IPS-11a (cell line): Measurements from ENCODE around the gene XPNPEP3.
"Not testable (repeated sequence)": the region's sequence is repeated elsewhere in the genome, so short reads cannot be mapped to it uniquely, and the experiment has no call there.

Experiments
- H3K4me3 ChIP-seq: one replicate; pipeline ENCODE4 v1.5.1; 2013; ENCODE audit warnings: low read depth, low read length, control low read depth

XPNPEP3 gene

DNA sequence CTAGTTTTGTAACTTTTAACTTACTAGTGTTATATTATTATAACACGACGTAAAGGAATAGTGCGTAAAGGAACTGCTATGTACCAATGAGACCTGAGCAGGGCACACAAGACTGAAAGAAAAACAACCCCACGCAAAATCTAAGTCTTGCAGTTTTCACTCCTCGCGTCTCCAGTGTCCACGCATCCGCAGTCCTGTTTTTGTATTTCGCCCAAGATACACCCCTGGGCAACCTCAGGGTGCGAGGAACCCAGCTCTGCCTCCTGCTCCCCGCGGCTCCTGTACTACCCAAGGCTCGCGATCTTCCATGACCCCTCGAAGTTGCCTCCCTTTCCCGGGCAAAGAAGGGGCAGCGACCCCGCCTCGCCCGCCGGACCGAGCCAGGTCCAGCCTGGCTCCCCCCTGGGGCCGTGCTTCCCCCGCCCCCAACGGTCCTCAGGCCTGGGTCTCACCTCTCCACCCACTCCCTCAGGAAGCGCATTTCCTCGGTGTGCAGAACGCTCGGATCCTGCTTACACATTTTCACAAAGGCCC, 902 bp upstream of the XPNPEP3 start:
- H3K4me3 ChIP-seq: peak overlapping the region; percentile 97

DNA sequence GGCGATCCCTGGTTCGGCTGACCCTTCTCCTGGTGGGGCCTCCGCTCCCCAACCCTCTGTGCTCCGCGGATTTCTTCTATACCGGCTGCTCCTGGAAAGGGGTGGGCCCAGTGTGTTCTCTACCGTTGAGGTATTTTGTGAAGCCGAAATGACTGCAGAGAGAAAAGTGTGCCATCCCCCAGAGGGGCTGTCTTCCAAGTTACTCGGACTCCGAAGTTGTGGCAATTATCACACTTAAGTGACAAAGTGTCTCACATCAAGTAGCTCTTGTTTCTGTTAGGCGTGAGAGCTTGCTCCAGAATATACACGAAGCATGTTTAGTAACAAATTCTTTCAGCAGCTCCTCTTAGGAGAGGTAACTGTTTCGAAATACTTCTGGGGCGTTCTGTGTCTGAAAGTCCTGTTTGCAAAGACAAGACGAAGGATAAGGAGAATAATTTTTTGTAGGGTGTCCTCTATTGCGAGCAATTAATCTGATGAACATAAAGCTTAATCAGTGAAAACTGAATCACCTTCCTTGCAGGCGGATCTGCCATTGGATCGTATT, 434 bp downstream of the XPNPEP3 start:
- peak overlapping the region; percentile 97 for H3K4me3 ChIP-seq

DNA sequence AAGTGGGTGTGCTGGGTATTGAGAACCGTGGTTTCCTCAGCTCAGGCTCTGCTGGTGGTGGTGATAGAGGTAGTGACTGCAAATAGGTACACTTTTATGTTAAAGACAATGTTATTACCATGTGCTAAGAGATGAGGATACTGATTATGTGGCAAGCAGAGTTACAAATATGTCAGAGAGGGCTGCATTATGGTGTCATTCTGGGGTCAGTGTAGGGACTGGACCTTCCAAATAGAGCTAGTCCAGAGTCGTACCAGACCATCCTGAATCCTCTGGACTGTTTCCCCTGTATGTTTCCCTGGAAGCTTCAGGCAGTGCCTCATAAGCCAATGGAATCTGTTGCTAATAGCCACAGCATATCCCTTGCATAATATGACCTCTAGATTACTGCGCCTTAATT, 5.1 kb downstream of the XPNPEP3 start, which contains the start of gene DNAJB7:
Gene DNAJB7 (minus strand): TSS at position 101 of the 400 bp plus-strand sequence. CDS start 119 bp downstream, outside the sequence.
- no peak within 1 kb of the TSS for H3K4me3 ChIP-seq

DNA sequence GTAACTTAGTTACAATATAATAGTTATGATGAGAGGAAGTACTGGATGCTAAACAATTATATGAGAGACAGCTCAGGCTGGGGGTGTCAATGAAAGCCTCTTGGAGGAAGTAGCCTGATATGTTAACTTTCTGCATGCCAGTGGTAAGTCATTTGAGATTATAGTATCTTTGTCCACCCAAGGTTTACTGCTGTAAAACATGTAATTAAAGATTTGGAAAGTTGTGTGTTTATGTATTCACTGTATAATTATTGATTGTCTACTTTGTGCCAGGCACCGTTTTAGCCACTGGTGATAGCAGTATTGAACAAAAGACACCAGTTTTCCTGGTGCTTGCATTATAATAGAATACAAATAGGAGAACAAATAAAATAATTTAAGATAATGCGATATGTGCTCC, 5.6 kb downstream of the XPNPEP3 start:
- H3K4me3 ChIP-seq: no peak overlapping the region

DNA sequence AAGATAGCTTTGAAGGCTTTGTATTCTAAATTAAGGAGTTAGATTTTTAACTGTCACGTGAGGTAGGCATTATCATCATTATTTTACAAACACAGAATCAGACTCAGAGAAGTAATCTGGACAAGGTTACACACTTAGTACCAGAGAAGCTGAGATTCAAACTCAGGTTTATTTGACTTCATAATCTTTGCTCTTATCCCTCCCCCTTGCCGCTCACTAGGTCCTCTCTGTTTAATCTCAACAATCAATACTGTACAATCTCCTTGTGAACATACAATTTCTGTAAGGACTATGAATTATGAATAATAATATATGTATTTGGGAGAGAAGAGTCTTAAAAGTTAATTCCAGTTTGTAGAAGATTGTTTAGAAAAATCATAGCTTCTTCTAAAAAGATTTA, 10.2 kb downstream of the XPNPEP3 start:
- no peak overlapping the region for H3K4me3 ChIP-seq

DNA sequence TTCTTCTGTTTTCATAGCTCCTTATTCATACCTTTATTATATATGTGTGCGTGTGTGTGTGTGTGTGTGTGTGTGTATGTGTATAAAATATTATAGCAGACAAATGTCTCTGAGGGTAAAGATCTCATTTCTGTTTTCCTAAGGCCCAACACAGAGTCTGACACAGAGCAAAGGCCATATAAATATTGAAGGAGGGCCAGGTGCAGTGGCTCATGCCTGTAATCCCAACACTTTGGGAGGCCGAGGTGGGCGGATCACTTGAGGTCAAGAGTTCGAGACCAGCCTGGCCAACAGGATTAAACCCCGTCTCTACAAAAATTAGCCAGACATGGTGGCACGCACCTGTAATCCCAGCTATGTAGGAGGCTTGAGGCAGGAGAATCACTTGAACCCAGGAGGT, 11.4 kb downstream of the XPNPEP3 start:
- not testable (repeated sequence) for H3K4me3 ChIP-seq

DNA sequence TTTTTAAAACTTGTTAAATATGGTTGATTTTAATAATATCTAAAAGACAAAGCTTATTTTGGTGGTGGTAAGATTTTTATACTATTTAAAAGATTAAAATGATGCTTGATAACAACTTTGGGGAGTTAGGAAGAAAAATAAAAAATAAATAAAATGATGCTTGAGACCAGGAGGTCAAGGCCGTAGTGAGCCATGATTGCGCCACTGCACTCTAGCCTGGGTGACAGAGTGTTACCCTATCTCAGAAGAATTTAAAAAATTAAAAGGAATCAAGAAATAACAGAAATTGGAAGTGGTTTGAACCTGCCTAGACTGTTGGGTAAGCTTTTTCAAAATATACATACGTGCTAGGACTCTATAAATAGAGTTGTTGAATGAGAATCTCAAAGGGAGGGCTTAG, 17.1 kb downstream of the XPNPEP3 start:
- H3K4me3 ChIP-seq: no peak overlapping the region

DNA sequence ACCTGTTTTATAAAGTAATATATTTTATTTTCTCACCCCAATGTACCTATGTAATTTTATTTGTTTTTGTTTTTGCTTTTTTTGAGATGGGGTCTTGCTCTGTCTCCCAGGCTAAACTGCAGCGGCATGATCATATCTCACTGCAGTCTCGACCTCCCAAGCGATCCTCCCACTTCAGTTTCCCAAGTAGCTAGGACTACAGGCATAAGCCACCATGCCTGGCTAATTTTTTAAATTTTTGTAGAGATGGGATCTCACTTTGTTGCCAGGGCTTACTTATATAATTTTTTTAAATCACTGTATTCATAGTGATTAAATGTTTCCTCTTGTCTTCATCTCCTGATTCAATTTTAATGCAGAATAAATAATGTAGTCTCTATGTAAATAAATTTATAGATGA, 18.2 kb downstream of the XPNPEP3 start:
- H3K4me3 ChIP-seq: no peak overlapping the region

DNA sequence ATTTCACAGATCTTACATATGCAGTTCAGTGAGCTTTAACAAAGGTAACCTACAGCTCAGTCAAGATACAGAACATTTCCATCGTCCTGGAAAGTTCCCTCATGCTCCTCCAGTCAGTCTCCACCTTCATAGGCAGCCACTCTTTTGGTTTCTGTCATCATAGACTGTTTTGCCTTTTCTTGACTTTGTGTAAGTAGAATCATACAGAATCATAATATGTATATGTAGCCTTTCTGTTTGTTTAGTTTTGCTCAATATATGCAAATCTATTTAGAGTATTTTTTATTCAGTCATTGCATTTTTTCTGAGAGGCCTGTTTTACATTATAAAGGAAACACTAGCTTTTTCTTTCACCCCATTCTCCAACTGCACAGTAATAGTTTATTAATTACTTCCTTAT, 20.0 kb downstream of the XPNPEP3 start:
- H3K4me3 ChIP-seq: no peak overlapping the region

DNA sequence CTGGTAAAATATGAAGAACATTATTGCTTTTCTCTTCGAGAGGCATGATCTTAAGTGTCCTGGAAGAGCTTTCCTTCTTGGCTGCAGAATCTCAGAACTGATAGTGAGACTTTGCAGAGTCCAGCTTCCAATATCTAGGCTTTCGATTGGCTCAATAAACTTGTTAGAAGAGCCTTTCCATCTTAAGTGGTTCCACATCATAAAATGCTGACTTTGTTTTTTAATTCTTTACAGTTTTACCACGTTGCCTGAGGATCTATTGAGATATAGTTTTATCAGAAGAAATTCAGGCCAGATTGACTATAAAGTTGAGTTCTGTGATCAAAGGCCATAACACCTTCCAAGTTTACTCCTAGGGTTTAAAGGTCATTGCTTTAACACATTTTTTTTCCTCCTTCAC, 20.5 kb downstream of the XPNPEP3 start:
- H3K4me3 ChIP-seq: no peak overlapping the region

DNA sequence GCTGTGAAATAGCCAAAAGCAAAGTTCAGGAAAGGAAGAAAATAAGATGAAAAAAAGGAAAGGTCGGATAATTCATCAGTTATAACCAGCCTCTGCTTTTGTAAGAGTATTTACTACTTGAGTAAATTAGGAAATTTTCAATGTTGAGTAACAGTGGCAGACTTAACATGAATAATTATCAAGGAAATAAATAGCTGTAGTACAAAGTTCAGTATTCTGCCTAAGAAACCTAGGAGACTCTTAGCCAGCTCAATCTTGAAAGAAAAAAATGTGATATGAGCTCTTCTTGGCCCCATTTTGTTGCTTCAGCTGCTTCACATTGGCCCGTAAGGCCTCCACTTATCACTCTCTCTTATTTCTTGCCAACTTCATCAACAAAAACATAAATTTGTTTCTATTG, 22.0 kb downstream of the XPNPEP3 start:
- H3K4me3 ChIP-seq: no peak overlapping the region

DNA sequence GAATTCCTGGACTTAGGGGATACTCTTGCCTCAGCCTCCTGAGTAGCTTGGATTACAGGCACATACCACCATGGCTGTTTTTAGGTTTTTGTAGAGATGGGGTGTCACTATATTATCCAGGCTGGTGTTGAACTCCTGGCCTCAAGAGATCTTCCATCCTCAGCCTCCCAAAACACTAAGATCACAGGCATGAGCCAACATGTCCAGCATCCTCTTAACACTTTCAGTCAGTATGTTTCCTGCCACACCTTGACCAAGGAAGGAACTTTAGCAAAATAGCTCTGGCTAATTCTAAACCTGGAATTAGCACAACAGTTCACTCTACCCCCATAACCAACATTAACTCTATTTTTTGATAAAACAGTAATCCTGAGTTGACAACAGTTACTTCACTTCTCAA, 32.2 kb downstream of the XPNPEP3 start:
- H3K4me3 ChIP-seq: no peak overlapping the region

DNA sequence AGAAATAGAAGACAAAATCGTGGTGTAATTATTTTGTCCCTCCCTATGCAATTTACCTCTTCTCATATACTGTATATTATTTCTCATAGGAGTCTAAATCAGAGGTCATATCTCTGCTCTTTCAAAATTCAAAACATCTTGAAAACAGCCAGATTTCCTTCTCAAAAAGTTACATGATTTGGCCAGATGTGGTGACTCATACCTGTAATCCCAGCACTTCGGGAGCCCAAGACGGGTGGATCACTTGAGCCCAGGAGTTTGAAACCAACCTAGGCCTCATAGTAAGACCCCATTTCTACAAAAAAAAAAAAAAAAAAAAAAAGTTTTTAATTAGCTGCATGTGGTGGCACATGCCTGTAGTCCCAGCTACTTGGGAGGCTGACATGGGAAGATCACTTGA, 33.9 kb downstream of the XPNPEP3 start:
- H3K4me3 ChIP-seq: no peak overlapping the region

DNA sequence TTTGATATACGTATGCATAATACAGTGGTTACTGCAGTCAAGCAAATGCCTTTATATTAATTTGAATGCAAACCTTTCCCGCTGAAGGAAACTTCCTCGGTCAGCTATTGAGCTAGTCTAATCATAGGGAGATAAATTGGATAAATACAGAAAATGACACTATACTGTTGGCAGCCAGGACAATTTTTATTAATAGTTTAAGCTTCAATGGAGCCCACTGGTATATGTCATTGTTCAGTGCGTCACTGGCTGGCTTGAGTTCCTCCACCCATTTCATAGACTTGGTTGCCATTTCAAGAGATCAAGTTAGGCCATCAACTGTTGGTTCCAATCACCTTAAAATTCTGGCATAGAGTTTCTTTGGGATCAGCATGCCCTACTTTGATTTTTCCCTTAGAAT, 37.5 kb downstream of the XPNPEP3 start:
- no peak overlapping the region for H3K4me3 ChIP-seq

DNA sequence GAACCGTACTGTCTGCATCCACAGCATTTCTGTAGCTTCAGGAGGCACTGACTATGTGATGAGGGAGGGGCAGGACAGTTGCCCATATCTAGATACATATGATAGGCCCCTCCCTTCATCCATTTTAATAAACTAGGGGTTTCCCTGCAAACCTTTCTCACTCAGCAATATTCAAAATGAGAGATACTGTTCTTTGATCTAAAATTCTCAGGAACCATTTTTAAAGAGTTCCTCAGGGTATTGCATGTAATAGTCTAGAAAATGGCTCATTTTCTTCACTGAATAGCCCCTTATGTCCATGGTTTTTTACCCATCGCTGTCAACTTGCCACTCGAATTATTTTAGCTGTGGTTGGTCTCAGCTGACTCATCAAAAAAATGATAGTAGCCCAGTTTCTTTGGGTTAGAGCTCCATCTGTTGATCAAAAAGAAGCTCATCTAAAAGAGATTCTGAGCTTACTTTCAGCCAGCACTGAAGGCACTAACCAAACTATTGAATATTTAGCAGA, 42.0 kb downstream of the XPNPEP3 start:
- no peak overlapping the region for H3K4me3 ChIP-seq

DNA sequence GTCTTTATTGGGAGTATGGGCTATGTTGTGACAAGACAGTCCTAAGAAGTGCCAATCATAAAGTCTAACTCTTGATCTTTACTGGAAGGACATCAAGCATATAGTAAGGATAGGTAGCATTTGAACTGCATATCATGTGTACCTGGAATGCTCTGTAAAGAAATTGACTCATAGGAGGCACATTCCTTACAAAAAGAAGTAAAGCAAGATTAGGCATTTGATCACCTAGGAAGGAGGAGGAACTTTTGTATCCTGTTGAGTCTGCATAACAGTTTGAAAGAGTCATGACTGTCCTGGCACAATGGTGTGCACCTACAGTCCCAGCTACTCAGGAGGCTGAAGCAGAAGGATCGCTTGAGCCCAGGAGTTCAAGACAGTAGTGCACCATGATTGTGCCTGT, 47.2 kb downstream of the XPNPEP3 start:
- H3K4me3 ChIP-seq: no peak overlapping the region

DNA sequence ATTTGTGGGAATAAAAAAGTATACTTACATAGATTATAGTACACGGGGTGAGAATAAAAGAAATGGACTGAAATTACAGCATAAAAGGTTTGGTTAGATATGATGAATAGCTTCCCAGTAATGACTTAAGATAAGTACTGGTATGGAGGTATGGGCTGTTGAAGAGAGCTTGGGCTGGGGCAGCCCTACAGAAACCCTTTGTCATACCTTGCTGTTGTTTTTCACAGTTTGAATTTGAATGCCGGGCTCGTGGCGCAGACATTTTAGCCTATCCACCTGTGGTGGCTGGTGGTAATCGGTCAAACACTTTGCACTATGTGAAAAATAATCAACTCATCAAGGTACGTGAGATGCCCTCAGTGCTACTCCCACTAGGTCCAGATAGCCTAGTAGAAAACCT, 51.9 kb downstream of the XPNPEP3 start:
- no peak overlapping the region for H3K4me3 ChIP-seq

DNA sequence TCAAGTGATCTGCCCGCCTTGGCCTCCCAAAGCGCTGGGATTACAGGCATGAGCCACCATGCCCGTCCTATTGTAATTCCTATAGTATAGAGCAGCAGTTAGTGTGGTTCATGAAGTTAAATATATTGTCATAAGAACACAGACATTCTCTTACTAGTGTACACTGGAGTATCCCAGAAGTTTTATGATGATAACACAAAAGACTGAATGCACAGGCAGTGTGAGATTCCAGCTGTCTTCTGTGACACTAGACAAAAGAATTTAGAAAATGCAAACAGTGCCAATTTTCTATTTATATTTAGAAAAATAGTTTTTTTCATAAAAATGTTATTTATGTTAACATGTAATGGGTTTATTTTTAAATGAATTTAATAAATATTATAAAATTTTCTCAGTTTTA, 54.8 kb downstream of the XPNPEP3 start:
- H3K4me3 ChIP-seq: no peak overlapping the region

DNA sequence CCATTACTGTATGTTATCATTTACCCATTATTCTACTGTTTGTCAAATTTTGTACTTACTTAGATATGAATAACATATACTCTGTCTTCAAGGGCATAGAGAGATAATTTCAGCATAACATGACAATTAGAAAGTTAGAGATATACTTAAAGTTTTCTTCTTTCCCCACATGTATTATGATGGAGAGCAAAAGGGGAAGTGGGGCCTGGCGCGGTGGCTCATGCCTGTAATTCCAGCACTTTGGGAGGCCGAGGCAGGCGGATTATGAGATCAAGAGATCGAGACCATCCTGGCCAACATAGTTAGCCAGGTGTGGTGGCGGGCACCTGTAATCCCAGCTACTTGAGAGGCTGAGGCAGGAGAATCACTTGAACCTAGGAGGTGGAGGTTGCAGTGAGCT, 56.0 kb downstream of the XPNPEP3 start:
- H3K4me3 ChIP-seq: not testable (repeated sequence)

DNA sequence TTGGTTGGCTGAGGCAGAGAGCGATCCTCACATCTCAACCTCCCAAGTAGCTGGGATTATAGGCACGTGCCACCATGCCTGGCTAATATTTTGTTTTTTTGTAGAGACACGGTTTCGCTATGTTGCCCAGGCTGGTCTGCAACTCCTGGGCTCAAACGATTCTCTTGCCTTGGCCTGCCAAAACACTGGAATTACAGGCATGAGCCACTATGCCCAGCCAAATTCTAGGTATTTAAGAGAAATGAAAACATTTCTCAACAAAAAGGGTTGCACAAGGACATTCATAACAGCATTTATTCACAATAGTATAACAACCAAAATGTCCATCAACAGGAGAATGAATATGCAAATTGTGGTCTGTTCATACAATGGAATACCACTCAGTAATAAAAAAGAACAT, 62.5 kb downstream of the XPNPEP3 start:
- H3K4me3 ChIP-seq: no peak overlapping the region

DNA sequence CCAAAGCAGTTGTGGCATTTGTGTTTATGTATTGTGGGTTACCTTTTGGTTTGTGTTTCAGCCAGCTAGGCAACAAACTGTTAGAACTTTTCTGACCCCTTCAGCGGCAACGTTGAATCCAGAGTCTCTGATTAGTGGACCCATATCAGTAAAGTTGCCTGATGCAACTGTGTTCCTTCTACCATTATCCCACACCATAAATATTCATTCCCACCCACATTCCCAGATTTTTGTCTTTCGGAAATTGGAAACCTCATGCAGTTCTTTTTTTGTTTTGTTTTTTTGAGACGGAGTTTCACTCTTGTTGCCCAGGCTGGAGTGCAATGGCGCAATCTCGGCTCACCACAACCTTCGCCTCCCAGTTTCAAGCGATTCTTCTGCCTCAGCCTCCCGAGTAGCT, 63.6 kb downstream of the XPNPEP3 start:
- no peak overlapping the region for H3K4me3 ChIP-seq

DNA sequence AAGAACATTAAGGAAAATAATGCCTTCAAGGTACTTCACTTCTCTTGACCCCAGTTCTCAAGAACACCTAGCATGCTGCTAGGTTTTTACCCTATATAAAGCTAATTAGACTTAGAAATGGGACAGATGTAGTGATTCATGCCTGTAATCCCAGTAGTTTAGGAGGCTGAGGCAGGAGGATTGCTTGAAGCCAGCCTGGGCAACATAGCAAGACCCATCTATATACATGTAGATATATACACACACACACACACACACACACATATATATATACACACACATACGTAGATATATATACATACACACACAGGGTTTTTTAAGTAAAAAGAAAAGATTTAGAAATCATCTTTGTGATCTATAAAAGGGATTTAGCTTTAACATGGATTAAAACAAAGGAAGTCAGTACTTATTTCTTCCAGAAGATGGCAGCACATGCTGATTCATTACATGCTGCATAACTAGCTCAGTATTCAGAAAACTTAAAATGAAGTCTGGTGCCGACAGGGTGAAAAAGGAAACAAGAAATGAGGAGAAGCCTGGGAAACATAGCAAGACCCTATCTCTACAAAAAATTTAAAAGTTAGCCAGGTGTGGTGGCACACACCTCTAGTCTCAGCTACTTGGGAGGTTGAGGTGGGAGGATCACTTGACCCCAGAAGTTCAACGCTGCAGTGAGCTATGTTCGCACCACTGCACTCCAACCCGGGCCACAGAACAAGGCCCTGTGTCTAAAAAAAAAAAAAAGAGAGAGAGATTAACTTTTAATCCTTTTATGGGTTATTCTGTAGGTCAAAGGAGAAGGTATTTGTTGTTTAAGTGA, 65.7 kb downstream of the XPNPEP3 start:
- H3K4me3 ChIP-seq: no peak overlapping the region
